ENCODE results near the gene TRIM17. TPM values are rescaled to one million over a fixed set of nuclear protein-coding genes. Genes with fewer than 3 reads are reported as not detected.

TRIM17 gene
- total and polyA plus RNA-seq, 2 experiments from 2014 or later, result 11.8 to 17.9 TPM

DNA sequence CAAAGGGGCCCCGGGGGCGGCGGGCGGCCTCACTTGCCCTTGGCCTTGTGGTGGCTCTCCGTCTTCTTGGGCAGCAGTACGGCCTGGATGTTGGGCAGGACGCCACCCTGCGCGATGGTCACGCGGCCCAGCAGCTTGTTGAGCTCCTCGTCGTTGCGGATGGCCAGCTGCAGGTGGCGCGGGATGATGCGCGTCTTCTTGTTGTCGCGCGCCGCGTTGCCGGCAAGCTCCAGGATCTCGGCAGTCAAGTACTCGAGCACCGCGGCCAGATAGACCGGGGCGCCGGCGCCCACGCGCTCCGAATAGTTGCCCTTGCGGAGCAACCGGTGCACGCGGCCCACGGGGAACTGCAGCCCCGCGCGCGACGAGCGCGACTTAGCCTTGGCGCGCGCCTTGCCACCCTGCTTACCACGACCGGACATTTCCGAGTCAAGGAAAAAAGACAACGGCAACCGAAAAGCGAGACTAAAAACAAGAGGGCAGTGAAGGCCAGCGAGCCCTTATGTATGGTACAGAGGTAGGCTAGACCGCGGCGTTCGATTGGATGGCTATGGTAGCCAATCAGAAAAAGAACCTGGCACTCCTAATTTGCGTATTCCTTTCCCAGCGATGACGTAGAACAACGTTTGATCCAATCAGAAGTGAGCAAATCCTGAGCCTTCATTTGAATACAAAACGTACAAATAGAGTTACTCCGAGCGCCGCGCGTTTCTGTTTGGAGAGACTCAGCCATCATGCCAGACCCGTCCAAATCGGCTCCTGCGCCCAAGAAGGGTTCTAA, 40.9 kb upstream of the TRIM17 start:
- Histone ChIP-seq H3K9me3 (ENCODE audit: low read depth) (no peaks in the 10 kb centered on the region), H3K36me3 (no peaks in the 10 kb centered on the region), H3K27ac (peak overlapping the region; percentile 88), H3K27me3 (peaks cover 19% of the 10 kb centered on the region), H3K4me3 (peak overlapping the region; percentile 54), H3K4me1 (ENCODE audit: low read depth) (peaks cover 14% of the 10 kb centered on the region)
- TF ChIP-seq, protein P1, sequence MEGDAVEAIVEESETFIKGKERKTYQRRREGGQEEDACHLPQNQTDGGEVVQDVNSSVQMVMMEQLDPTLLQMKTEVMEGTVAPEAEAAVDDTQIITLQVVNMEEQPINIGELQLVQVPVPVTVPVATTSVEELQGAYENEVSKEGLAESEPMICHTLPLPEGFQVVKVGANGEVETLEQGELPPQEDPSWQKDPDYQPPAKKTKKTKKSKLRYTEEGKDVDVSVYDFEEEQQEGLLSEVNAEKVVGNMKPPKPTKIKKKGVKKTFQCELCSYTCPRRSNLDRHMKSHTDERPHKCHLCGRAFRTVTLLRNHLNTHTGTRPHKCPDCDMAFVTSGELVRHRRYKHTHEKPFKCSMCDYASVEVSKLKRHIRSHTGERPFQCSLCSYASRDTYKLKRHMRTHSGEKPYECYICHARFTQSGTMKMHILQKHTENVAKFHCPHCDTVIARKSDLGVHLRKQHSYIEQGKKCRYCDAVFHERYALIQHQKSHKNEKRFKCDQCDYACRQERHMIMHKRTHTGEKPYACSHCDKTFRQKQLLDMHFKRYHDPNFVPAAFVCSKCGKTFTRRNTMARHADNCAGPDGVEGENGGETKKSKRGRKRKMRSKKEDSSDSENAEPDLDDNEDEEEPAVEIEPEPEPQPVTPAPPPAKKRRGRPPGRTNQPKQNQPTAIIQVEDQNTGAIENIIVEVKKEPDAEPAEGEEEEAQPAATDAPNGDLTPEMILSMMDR (IDR thresholded peaks at IDR 0.05; ENCODE audit: low read depth, low read length), result peak; percentile 26
- DNase-seq (ENCODE audit: low read depth in 1 of 2, low spot score in 1 of 2), result peak; percentile 98 to 99

- peak overlapping the region; percentile 54 for H3K4me3 ChIP-seq
- no peaks in the 10 kb centered on the region for H3K36me3 ChIP-seq
- H3K4me1 ChIP-seq (ENCODE audit: low read depth), result peaks cover 14% of the 10 kb centered on the region
- DNase-seq (ENCODE audit: low read depth in 1 of 2, low spot score in 1 of 2), result no peak
- no peaks in the 10 kb centered on the region for H3K9me3 ChIP-seq (ENCODE audit: low read depth)
- peaks cover 13% of the 10 kb centered on the region for H3K27me3 ChIP-seq
- TF ChIP-seq, protein P1 (IDR thresholded peaks at IDR 0.05; ENCODE audit: low read depth, low read length), result no peak
- peak overlapping the region; percentile 88 for H3K27ac ChIP-seq
Measured at GRCh38 chr1:228457017-228457395, 40.3 kb upstream of the TRIM17 start.

GRCh38 chr1:228456252-228457016, 39.8 kb upstream of the TRIM17 start:
- peak overlapping the region; percentile 54 for H3K4me3 ChIP-seq
- no peaks in the 10 kb centered on the region for H3K9me3 ChIP-seq (ENCODE audit: low read depth)
- H3K27me3 ChIP-seq, result peaks cover 9% of the 10 kb centered on the region
- H3K27ac ChIP-seq, result peak overlapping the region; percentile 88
- TF ChIP-seq, protein P1 (IDR thresholded peaks at IDR 0.05; ENCODE audit: low read depth, low read length), result no peak
- peaks cover 14% of the 10 kb centered on the region for H3K4me1 ChIP-seq (ENCODE audit: low read depth)
- DNase-seq (ENCODE audit: low read depth in 1 of 2, low spot score in 1 of 2), result no peak
- no peaks in the 10 kb centered on the region for H3K36me3 ChIP-seq

DNA sequence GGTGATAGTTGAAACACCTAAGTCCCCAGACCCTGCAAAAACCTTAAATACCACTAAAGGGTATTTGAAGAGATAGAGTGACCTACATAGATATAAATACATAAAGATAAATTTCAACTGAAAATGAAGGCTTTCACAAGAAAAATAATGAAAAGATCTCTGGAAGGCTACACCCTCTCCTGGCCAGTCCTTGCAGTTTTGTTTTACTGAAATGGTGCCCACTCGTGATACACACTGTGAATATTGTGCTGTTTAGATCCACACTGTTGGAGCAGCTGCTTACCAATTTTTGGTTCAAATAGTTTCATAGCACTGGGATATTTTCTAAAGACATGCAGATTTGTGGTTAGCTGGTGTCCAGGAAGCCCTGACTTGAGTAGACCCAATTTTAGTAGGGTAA, 39.1 kb upstream of the TRIM17 start:
- TF ChIP-seq, protein P1 (IDR thresholded peaks at IDR 0.05; ENCODE audit: low read depth, low read length), result peak; percentile 30
- Histone ChIP-seq H3K4me3 (peak overlapping the region; percentile 54), H3K9me3 (ENCODE audit: low read depth) (no peaks in the 10 kb centered on the region)

GRCh38 chr1:228454238-228454637, 37.6 kb upstream of the TRIM17 start:
- DNase-seq (ENCODE audit: low read depth in 1 of 2, low spot score in 1 of 2), result no peak
- Histone ChIP-seq H3K9me3 (ENCODE audit: low read depth) (no peaks in the 10 kb centered on the region), H3K36me3 (no peaks in the 10 kb centered on the region), H3K4me3 (no peak overlapping the region), H3K27ac (no peak overlapping the region), H3K4me1 (ENCODE audit: low read depth) (peaks cover 14% of the 10 kb centered on the region), H3K27me3 (no peaks in the 10 kb centered on the region)
- TF ChIP-seq, protein P1 (IDR thresholded peaks at IDR 0.05; ENCODE audit: low read depth, low read length), result no peak

More for the DNA sequence above, 39.1 kb upstream of the TRIM17 start:
- Histone ChIP-seq H3K36me3 (no peaks in the 10 kb centered on the region), H3K4me1 (ENCODE audit: low read depth) (peaks cover 14% of the 10 kb centered on the region), H3K27ac (no peak overlapping the region), H3K27me3 (peaks cover 3% of the 10 kb centered on the region)
- DNase-seq (ENCODE audit: low read depth in 1 of 2, low spot score in 1 of 2), result peak in 1 of 2 donors; percentile 22

Data from cardiac muscle cell (in vitro differentiated cells and primary cell).